ENCODE results near the gene AMTN.

GRCh38 chr4:70577220-70577927, 59.0 kb downstream of the AMTN start:
- TF ChIP-seq CTCF (IDR thresholded peaks at IDR 0.05) (no peak), POLR2A (IDR thresholded peaks at IDR 0.05) (no peak), EP300 (IDR thresholded peaks at IDR 0.05) (no peak)

Measured in tibial nerve (tissue), 4 donors.